ENCODE results near the gene ZNF425. TPM values are rescaled to one million over a fixed set of nuclear protein-coding genes. Genes with fewer than 3 reads are reported as not detected.

Gene ZNF425, protein sequence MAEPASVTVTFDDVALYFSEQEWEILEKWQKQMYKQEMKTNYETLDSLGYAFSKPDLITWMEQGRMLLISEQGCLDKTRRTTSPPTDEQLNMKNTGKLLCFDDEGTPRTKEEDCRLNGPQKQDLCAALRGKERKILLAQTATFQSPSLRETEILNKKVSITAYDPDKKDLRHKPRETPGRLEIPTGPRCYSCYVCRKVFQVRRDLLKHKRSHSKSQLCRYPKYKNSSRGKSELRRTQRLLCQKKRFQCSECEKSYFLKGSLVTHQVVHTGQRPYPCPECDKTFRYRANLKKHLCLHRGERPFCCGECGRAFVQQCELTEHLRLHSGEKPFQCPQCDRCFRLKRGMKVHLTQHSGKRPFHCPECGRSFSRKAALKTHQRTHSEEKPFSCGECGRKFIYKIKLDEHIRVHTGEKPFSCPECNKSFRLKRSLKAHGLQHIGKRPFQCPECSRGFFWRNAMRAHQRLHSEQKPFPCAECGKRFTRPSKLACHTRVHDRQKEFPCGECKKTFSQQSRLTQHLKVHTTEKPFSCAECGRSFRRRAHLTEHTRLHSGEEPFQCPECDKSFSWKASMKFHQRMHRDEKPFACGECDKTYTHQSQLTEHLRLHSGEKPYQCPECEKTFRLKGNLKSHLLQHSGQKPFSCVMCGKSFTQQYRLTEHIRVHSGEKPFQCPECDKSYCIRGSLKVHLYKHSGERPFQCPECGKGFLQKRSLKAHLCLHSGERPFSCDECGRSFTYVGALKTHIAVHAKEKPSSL
- total RNA-seq = 1.9 and 5.0 TPM in 2 replicates

DNA sequence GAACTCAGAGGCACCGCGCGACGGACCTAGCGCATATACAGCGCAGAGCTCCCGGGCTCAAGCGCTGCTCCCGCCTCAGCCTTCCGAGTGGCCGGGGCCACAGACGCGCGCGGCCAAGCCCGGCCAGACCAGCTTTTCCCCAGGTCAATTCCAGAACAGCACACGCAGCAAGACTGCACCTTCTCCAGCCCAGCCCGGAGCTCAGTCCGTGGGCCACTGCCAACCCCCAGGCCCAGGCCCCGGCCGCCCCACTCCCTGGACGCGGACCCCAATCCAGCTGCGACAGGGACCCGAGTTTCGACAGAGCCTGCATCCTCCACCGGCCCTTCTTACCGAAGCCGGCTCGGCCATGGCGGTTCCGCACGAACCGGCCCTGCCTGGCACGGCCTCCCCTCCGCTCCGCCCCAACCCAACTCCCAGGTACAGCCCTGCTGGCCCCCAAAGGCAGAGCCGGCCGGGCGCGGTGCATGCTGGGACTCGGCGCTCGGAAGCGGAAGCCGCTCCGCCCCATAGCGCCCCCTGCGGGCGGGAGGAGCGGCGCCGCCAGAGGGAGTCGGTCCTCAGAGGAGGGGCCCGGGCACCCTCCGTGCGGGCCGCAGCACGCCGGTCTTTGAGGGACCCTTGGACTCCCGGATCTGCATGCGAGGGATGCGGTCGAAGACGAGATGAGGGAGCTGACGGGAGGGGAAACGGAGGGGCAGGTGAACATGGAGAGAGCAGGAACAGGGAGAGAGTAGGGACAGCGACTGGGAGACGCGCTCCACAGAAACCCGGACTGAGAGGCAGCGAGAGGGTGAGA lies at the start of gene ZNF425:
Gene ZNF425, minus strand, starts transcription at position 462 of the 799 bp plus-strand sequence. Its CDS starts 111 bp downstream, at position 351.

GRCh38 chr7:149147072-149147751 lies 21.1 kb upstream of the ZNF425 start, which contains the start of gene ZNF398:
Gene ZNF398 (plus strand): TSS chr7:149147453. CDS start chr7:149147743, 290 bp downstream.

DNA sequence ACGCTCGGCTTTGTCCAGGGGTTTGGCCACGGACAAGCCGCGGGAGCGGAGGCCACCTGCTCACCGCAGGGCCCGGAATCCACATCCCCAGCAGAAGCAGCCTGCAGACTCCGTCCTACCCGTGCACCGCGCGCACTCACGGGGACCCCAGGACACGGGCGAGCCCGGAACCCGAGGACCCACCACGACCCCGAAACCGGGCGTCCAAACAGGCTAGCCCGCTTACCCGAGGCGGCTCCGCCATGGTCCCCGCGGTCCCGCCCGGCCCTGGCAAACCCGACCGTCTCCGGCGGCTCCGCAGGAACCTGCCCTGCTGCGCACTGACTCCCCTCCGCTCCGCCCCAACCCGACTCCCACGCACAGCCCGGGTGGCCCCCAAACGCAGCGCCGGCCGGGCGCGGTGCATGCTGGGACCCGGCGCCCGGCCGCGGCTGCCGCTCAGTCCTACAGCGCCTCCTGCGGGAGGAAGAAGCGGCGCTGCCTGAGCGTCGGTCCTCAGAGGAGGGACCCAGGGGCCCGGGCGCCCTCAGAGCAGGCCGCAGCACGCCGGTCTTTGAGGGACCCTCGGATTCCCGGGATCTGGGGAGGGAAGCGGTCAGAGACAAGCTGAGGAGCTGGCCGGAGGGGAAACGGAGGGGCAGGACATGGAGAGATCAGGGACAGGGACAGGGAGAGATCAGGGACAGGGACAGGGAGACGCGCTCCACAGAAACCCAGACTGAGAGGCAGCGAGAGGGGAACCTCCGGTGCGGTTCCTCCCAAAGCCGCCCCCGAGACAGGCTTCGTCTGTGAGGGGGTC lies 35.5 kb downstream of the ZNF425 start, which contains the start of gene ZNF786:
Gene ZNF786, minus strand, starts transcription at position 322 of the 799 bp plus-strand sequence. Its CDS starts 78 bp downstream, at position 244.

Other genes with a start within 250 kb of the ZNF425 start
- 12.1 and 27.8 TPM in 2 replicates for gene EZH2, start 242.0 kb downstream of the ZNF425 start, total RNA-seq
- gene PDIA4, start 97.8 kb downstream of the ZNF425 start, total RNA-seq = 404 and 710 TPM in 2 replicates
- 6.3 and 6.7 TPM in 2 replicates for gene ZNF786, start 35.6 kb downstream of the ZNF425 start, total RNA-seq
- 7.0 and 7.4 TPM in 2 replicates for gene ZNF398, start 21.1 kb upstream of the ZNF425 start, total RNA-seq
- 18.5 and 20.1 TPM in 2 replicates for gene ZNF282, start 69.2 kb upstream of the ZNF425 start, total RNA-seq
- gene ZNF212, start 113.3 kb upstream of the ZNF425 start, total RNA-seq = 4.0 and 5.4 TPM in 2 replicates
- gene ZNF783, start 135.9 kb upstream of the ZNF425 start, total RNA-seq = 8.5 and 13.2 TPM in 2 replicates

Measured in uterine smooth muscle cell (primary cell).